ENCODE results near the gene PSMG4. TPM values are rescaled to one million over a fixed set of nuclear protein-coding genes. Genes with fewer than 3 reads are reported as not detected.

Gene PSMG4
- total RNA-seq, 2 donors from 2014 or later: 10.0 to 21.6 TPM

- DNase-seq: no peak
- no peak for TF ChIP-seq CTCF (IDR thresholded peaks at IDR 0.05)
- H3K27me3 ChIP-seq: no peaks in the 10 kb centered on the region
- intact Hi-C loops (cut with DNase I): no loop called here
- no peak overlapping the region for H3K4me3 ChIP-seq
- H3K9ac ChIP-seq (ENCODE audit: low read depth in 2 of 2, low read length in 2 of 2): no peak overlapping the region
- H3K4me1 ChIP-seq: no peaks in the 10 kb centered on the region
- no peaks in the 10 kb centered on the region for H3K9me3 ChIP-seq
- H3K36me3 ChIP-seq: peaks cover 4% of the 10 kb centered on the region
- H3K27ac ChIP-seq: no peak overlapping the region
Observed at GRCh38 chr6:3273707-3274521, 15.2 kb downstream of the PSMG4 start.

- no peak overlapping the region for H3K27ac ChIP-seq
- intact Hi-C loops (cut with DNase I): no loop called here
- H3K9me3 ChIP-seq: no peaks in the 10 kb centered on the region
- no peaks in the 10 kb centered on the region for H3K27me3 ChIP-seq
- H3K9ac ChIP-seq (ENCODE audit: low read depth in 2 of 2, low read length in 2 of 2): no peak overlapping the region
- no peak overlapping the region for H3K4me3 ChIP-seq
- no peak for TF ChIP-seq CTCF (IDR thresholded peaks at IDR 0.05)
- no peak for DNase-seq
- no peaks in the 10 kb centered on the region for H3K4me1 ChIP-seq
- H3K36me3 ChIP-seq: peaks cover 4% of the 10 kb centered on the region
Observed at GRCh38 chr6:3276174-3277167, 17.7 kb downstream of the PSMG4 start.

GRCh38 chr6:3277251-3277650 lies 18.5 kb downstream of the PSMG4 start:
- H3K27ac ChIP-seq: no peak overlapping the region
- H3K4me1 ChIP-seq: no peaks in the 10 kb centered on the region
- H3K27me3 ChIP-seq: no peaks in the 10 kb centered on the region
- no peaks in the 10 kb centered on the region for H3K9me3 ChIP-seq
- intact Hi-C loops (cut with DNase I): no loop called here
- DNase-seq: no peak
- H3K4me3 ChIP-seq: no peak overlapping the region
- H3K36me3 ChIP-seq: peaks cover 4% of the 10 kb centered on the region
- no peak overlapping the region for H3K9ac ChIP-seq (ENCODE audit: low read depth in 2 of 2, low read length in 2 of 2)
- TF ChIP-seq CTCF (IDR thresholded peaks at IDR 0.05): no peak

- intact Hi-C loops (cut with DNase I): loop anchor here (2.0 kb wide), 1 partner anchor 455 kb away; no protein-coding TSS in a partner anchor
- no peak for DNase-seq
Observed at GRCh38 chr6:3277851-3278416, 19.2 kb downstream of the PSMG4 start.

More at GRCh38 chr6:3277851-3278416, 19.2 kb downstream of the PSMG4 start:
- no peak for TF ChIP-seq CTCF (IDR thresholded peaks at IDR 0.05)
- Histone ChIP-seq H3K36me3 (peaks cover 4% of the 10 kb centered on the region), H3K27ac (no peak overlapping the region), H3K4me1 (no peaks in the 10 kb centered on the region), H3K9me3 (no peaks in the 10 kb centered on the region), H3K4me3 (no peak overlapping the region), H3K27me3 (no peaks in the 10 kb centered on the region), H3K9ac (ENCODE audit: low read depth in 2 of 2, low read length in 2 of 2) (no peak overlapping the region)
